Keratinocyte (primary cell): ENCODE results near the gene OR13A1. TPM values are rescaled to one million over a fixed set of nuclear protein-coding genes. Genes with fewer than 3 reads are reported as not detected.

Experiments used
- DNase-seq: peaks from one replicate; pipeline ENCODE4 v3.0.0-alpha.2; 2011; ENCODE audit warnings: low read depth, missing footprints, low spot score
- FAIRE-seq: peaks from 2 replicates; lab custom pipeline; 2011; peaks lifted over from hg19 to GRCh38; lab: Jason Lieb, UNC
- H2AFZ ChIP-seq: 2 replicates; pipeline ENCODE4 v1.6.0; 2012; ENCODE audit warnings: low read length, control low read depth, inconsistent platforms; ENCODE audit not compliant: control insufficient read depth
- H3K27ac ChIP-seq: 2 replicates; pipeline ENCODE4 v1.5.1; 2011; ENCODE audit warnings: low read length; ENCODE audit not compliant: control insufficient read depth, insufficient read depth
- H3K27me3 ChIP-seq: 3 replicates; pipeline ENCODE4 v1.6.0; 2011; ENCODE audit warnings: low read length; ENCODE audit not compliant: control insufficient read depth, insufficient read depth; ENCODE audit errors: extremely low read depth
- H3K36me3 ChIP-seq, 2 experiments: 2 replicates in 1 of 2; 3 replicates in 1 of 2; pipeline ENCODE4 v1.5.1; 2011; ENCODE audit warnings: low read length in 2 of 2, mild to moderate bottlenecking in 1 of 2; ENCODE audit not compliant: control insufficient read depth in 2 of 2, insufficient read depth in 2 of 2; ENCODE audit errors: extremely low read depth in 1 of 2
- H3K4me1 ChIP-seq: 3 replicates; pipeline ENCODE4 v1.5.1; 2011; ENCODE audit warnings: low read length; ENCODE audit not compliant: control insufficient read depth, insufficient read depth; ENCODE audit errors: extremely low read depth
- H3K4me2 ChIP-seq: 3 replicates; pipeline ENCODE4 v1.6.0; 2011; ENCODE audit warnings: low read depth, low read length; ENCODE audit not compliant: control insufficient read depth, insufficient read depth; ENCODE audit errors: extremely low read depth
- H3K4me3 ChIP-seq, 3 experiments: fragments of 200-600 bp in 1 of 3; sonication (generic) in 1 of 3; 2 replicates in 2 of 3; 3 replicates in 1 of 3; pipeline ENCODE4 v1.5.1; 2011 to 2016; ENCODE audit warnings: low read length in 3 of 3, mild to moderate bottlenecking in 3 of 3, control low read depth in 2 of 3, inconsistent platforms in 1 of 3, low read depth in 1 of 3, mixed read lengths in 1 of 3, mixed run types in 1 of 3, moderate library complexity in 1 of 3; ENCODE audit not compliant: control insufficient read depth in 2 of 3, insufficient read depth in 2 of 3; ENCODE audit errors: extremely low read depth in 1 of 3
- H3K79me2 ChIP-seq: 2 replicates; pipeline ENCODE4 v1.6.0; 2012; ENCODE audit warnings: low read length; ENCODE audit not compliant: control insufficient read depth, insufficient read depth
- H3K9ac ChIP-seq: 3 replicates; pipeline ENCODE4 v1.6.0; 2011; ENCODE audit warnings: low read length; ENCODE audit not compliant: control insufficient read depth, insufficient read depth; ENCODE audit errors: extremely low read depth
- H3K9me1 ChIP-seq: 3 replicates; pipeline ENCODE4 v1.6.0; 2011; ENCODE audit warnings: low read length; ENCODE audit not compliant: control insufficient read depth, insufficient read depth; ENCODE audit errors: extremely low read depth
- H3K9me3 ChIP-seq: 2 replicates; pipeline ENCODE4 v1.5.1; 2012; ENCODE audit warnings: low read depth, low read length; ENCODE audit not compliant: control insufficient read depth
- H4K20me1 ChIP-seq: 3 replicates; pipeline ENCODE4 v1.6.0; 2011; ENCODE audit warnings: low read length; ENCODE audit not compliant: control insufficient read depth, insufficient read depth; ENCODE audit errors: extremely low read depth
- EZH2 ChIP-seq: IDR thresholded peaks from one replicate; pipeline ENCODE4 v1.6.1; 2012; ENCODE audit warnings: inconsistent platforms, mild to moderate bottlenecking, low read length, moderate library complexity
- dilution Hi-C: fragments of 300-500 bp; cut with MboI; formaldehyde crosslinking; loops from one replicate; pipeline ENCODE4 v1.7.0; 2020; ENCODE audit warnings: low sequenced_read_pairs; ENCODE audit not compliant: extremely low pct_ligation_motif_present
- polyA plus RNA-seq, 5 experiments: library from polyadenylated mRNA; depleted of rRNA in 3 of 5; stranded (reverse) in 3 of 5; stranded (forward) in 1 of 5; unstranded in 1 of 5; fragments of >200 nt; gene quantifications; 1 replicate in 1 of 5; 2 replicates in 3 of 5; 3 replicates in 1 of 5; pipeline versions ENCODE4 v1.2.1 to v1.2.3, GENCODE V29; 2011 to 2012; ENCODE audit warnings: missing spikeins in 2 of 5, low read depth in 1 of 5, low replicate concordance in 1 of 5
- TF ChIP-seq, protein P1 (sequence below), 3 experiments: IDR thresholded peaks in 1 of 3; conservative IDR thresholded peaks in 1 of 3; optimal IDR thresholded peaks in 1 of 3; 2 replicates in 2 of 3; 3 replicates in 1 of 3; pipeline versions ENCODE3 to v1.5.1; 2011; ENCODE audit warnings: low read length in 3 of 3, mild to moderate bottlenecking in 3 of 3, moderate library complexity in 2 of 3, control low read depth in 1 of 3, inconsistent platforms in 1 of 3; ENCODE audit not compliant: insufficient read depth in 2 of 3; ENCODE audit errors: extremely low read depth in 1 of 3

Gene OR13A1
- polyA plus RNA-seq, 1 donor (not counting 4 experiments of a cell fraction or from before 2014, with no cell fraction given): not detected

DNA sequence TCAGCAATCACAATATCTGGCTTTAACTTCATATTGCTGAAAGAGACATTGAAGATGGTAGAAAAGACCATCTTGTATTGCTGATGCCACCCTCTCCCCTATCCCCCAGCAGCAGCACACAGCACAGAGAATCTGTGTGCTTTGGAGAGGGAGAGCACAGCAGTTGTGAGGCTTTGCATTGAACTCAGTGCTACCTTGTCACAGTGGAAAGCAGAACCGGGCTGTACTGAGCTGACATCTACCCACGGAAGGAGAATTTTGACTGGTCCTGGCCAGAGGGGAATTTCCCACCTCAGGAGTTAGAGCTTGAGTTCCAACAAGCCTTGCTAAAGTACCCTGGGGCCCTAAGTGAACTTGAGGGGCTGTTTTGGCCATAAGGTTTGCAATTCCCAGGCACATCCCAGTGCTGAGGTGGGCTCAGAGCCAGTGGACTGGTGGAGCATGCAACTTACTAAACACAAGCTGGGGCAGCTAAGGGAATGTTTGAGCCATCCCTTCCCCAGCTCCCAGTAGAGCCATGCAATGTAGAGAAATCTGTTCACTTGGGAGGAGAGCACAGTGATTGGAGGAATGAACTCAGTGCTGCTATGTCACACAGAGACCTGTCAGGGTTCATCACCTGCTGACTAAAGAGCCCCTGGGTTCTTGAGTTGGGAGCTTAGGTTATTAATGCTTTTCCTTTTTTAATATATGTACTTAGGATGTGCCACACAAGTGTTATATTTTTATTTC is 62.1 kb downstream of the OR13A1 start:
- Histone ChIP-seq H3K27me3 (peaks cover 6% of the 10 kb centered on the region), H3K9ac (no peak overlapping the region), H3K4me3 (no peak overlapping the region), H4K20me1 (no peaks in the 10 kb centered on the region), H3K4me1 (no peaks in the 10 kb centered on the region), H3K36me3 (no peaks in the 10 kb centered on the region), H3K9me1 (no peaks in the 10 kb centered on the region), H3K79me2 (no peaks in the 10 kb centered on the region), H2AFZ (no peak overlapping the region), H3K27ac (no peak overlapping the region), H3K9me3 (no peaks in the 10 kb centered on the region), H3K4me2 (no peak overlapping the region)
- DNase-seq (no peak), FAIRE-seq (no peak)
- no peak for TF ChIP-seq EZH2
- TF ChIP-seq, protein P1, sequence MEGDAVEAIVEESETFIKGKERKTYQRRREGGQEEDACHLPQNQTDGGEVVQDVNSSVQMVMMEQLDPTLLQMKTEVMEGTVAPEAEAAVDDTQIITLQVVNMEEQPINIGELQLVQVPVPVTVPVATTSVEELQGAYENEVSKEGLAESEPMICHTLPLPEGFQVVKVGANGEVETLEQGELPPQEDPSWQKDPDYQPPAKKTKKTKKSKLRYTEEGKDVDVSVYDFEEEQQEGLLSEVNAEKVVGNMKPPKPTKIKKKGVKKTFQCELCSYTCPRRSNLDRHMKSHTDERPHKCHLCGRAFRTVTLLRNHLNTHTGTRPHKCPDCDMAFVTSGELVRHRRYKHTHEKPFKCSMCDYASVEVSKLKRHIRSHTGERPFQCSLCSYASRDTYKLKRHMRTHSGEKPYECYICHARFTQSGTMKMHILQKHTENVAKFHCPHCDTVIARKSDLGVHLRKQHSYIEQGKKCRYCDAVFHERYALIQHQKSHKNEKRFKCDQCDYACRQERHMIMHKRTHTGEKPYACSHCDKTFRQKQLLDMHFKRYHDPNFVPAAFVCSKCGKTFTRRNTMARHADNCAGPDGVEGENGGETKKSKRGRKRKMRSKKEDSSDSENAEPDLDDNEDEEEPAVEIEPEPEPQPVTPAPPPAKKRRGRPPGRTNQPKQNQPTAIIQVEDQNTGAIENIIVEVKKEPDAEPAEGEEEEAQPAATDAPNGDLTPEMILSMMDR (optimal IDR thresholded peaks at IDR 0.05 in 1 of 3, IDR thresholded peaks at IDR 0.05 in 1 of 3, conservative IDR thresholded peaks at IDR 0.05 in 1 of 3; ENCODE audit: extremely low read depth in 1 of 3, insufficient read depth in 2 of 3, low read length in 3 of 3): no peak
- dilution Hi-C loops: no loop called here

Other genes starting within 250 kb of the OR13A1 start
- 0.04 TPM in 1 of 3 replicates, not detected in the others for gene ALOX5, start 58.6 kb upstream of the OR13A1 start, polyA plus RNA-seq